Esophagus muscularis mucosa (tissue), 4 donors: ENCODE data around the gene TECTB.

Experiments
- CTCF ChIP-seq, 3 experiments: fragments of 200-600 bp in 2 of 3; fragments of 450-650 bp in 1 of 3; sonication (generic) in 2 of 3; IDR thresholded peaks; one replicate each; pipeline ENCODE4 v1.5.1; 2017 to 2019; ENCODE audit warnings: antibody characterized with exemption in 3 of 3, mild to moderate bottlenecking in 2 of 3, moderate library complexity in 1 of 3
- EP300 ChIP-seq: sonication (generic); formaldehyde crosslinking; IDR thresholded peaks from one replicate; pipeline ENCODE4 v1.6.1; 2017; ENCODE audit warnings: antibody characterized with exemption
- POLR2A ChIP-seq: fragments of 450-650 bp; IDR thresholded peaks from one replicate; pipeline ENCODE4 v1.6.1; 2017; ENCODE audit warnings: antibody characterized with exemption, moderate library complexity, mild to moderate bottlenecking, low read depth
- POLR2AphosphoS5 ChIP-seq, 2 donors: sonication (generic); formaldehyde crosslinking; IDR thresholded peaks; one replicate each; pipeline ENCODE4 v1.6.1; 2017; ENCODE audit warnings: antibody characterized with exemption in 2 of 2

- TF ChIP-seq CTCF (IDR thresholded peaks at IDR 0.05) (no peak), POLR2A (no peak), POLR2AphosphoS5 (IDR thresholded peaks at IDR 0.05) (no peak), EP300 (no peak)
Observed at GRCh38 chr10:112235920-112236319, 47.3 kb upstream of the TECTB start.
